Measurements from ENCODE around the gene COL6A5.
"Not testable (repeated sequence)": the region's sequence is repeated elsewhere in the genome, so short reads cannot be mapped to it uniquely, and the experiment has no call there.

COL6A5 gene

GRCh38 chr3:130433306-130433705, 87.8 kb downstream of the COL6A5 start:
- no peak for DNase-seq (ENCODE audit: low read depth, low spot score)

GRCh38 chr3:130442284-130442683, 96.8 kb downstream of the COL6A5 start:
- DNase-seq (ENCODE audit: low read depth, low spot score) = peak; percentile 28

- not testable (repeated sequence) for DNase-seq (ENCODE audit: low read depth, low spot score)
Observed at GRCh38 chr3:130446840-130447239, 101.4 kb downstream of the COL6A5 start.

GRCh38 chr3:130448155-130448554, 102.7 kb downstream of the COL6A5 start:
- DNase-seq (ENCODE audit: low read depth, low spot score) = not testable (repeated sequence)

- no peak for DNase-seq (ENCODE audit: low read depth, low spot score)
Observed at GRCh38 chr3:130456540-130456939, 111.1 kb downstream of the COL6A5 start.

- no peak for DNase-seq (ENCODE audit: low read depth, low spot score)
Observed at GRCh38 chr3:130457671-130458070, 112.2 kb downstream of the COL6A5 start.

GRCh38 chr3:130459944-130460343, 114.5 kb downstream of the COL6A5 start:
- no peak for DNase-seq (ENCODE audit: low read depth, low spot score)

GRCh38 chr3:130462089-130462488, 116.6 kb downstream of the COL6A5 start:
- no peak for DNase-seq (ENCODE audit: low read depth, low spot score)

GRCh38 chr3:130463221-130463620, 117.7 kb downstream of the COL6A5 start:
- DNase-seq (ENCODE audit: low read depth, low spot score) = no peak

GRCh38 chr3:130465521-130465920, 120.0 kb downstream of the COL6A5 start:
- DNase-seq (ENCODE audit: low read depth, low spot score) = no peak

GRCh38 chr3:130468311-130468710, 122.8 kb downstream of the COL6A5 start:
- DNase-seq (ENCODE audit: low read depth, low spot score) = no peak

GRCh38 chr3:130470126-130470525, 124.7 kb downstream of the COL6A5 start:
- no peak for DNase-seq (ENCODE audit: low read depth, low spot score)

GRCh38 chr3:130473416-130473815, 127.9 kb downstream of the COL6A5 start:
- DNase-seq (ENCODE audit: low read depth, low spot score) = no peak

GRCh38 chr3:130480736-130481135, 135.3 kb downstream of the COL6A5 start:
- peak; percentile 40 for DNase-seq (ENCODE audit: low read depth, low spot score)

GRCh38 chr3:130488288-130488687, 142.8 kb downstream of the COL6A5 start:
- no peak for DNase-seq (ENCODE audit: low read depth, low spot score)

- DNase-seq (ENCODE audit: low read depth, low spot score) = no peak
Observed at GRCh38 chr3:130488769-130489450, 143.4 kb downstream of the COL6A5 start.

GRCh38 chr3:130490241-130490640, 144.8 kb downstream of the COL6A5 start:
- no peak for DNase-seq (ENCODE audit: low read depth, low spot score)

- DNase-seq (ENCODE audit: low read depth, low spot score) = no peak
Observed at GRCh38 chr3:130491431-130491830, 146.0 kb downstream of the COL6A5 start.

- DNase-seq (ENCODE audit: low read depth, low spot score) = no peak
Observed at GRCh38 chr3:130504701-130505100, 159.2 kb downstream of the COL6A5 start.

GRCh38 chr3:130506031-130506430, 160.6 kb downstream of the COL6A5 start:
- DNase-seq (ENCODE audit: low read depth, low spot score) = no peak

- DNase-seq (ENCODE audit: low read depth, low spot score) = no peak
Observed at GRCh38 chr3:130507746-130508145, 162.3 kb downstream of the COL6A5 start.

- DNase-seq (ENCODE audit: low read depth, low spot score) = no peak
Observed at GRCh38 chr3:130509008-130509407, 163.5 kb downstream of the COL6A5 start.

GRCh38 chr3:130514681-130515080, 169.2 kb downstream of the COL6A5 start:
- DNase-seq (ENCODE audit: low read depth, low spot score) = no peak

- no peak for DNase-seq (ENCODE audit: low read depth, low spot score)
Observed at GRCh38 chr3:130515755-130516154, 170.3 kb downstream of the COL6A5 start.

Measured in iPS DF 19.7 (cell line).